ENCODE data around the gene FOXL3.
"Not testable (repeated sequence)": the region's sequence is repeated elsewhere in the genome, so short reads cannot be mapped to it uniquely, and the experiment has no call there.

Gene FOXL3

GRCh38 chr7:296373-296945 lies 6.5 kb downstream of the FOXL3 start:
- Histone ChIP-seq H3K4me1 (ENCODE audit: control extremely low read depth in 1 of 4, control insufficient read depth in 4 of 4, insufficient read depth in 4 of 4, low read length in 3 of 4) (no peaks in the 10 kb centered on the region), H3K27ac (ENCODE audit: insufficient read depth in 1 of 2, low read depth in 1 of 2, low read length in 2 of 2, poor library complexity in 1 of 2, severe bottlenecking in 2 of 2) (no peak overlapping the region), H3K9me3 (ENCODE audit: control extremely low read depth in 1 of 5, control insufficient read depth in 4 of 5, insufficient read depth in 2 of 5, low read depth in 1 of 5, low read length in 4 of 5) (no peaks in the 10 kb centered on the region), H3K27me3 (replicated peaks in 2 of 5; ENCODE audit: control insufficient read depth in 4 of 5, insufficient read depth in 5 of 5, low read length in 4 of 5) (peaks cover 3 to 39% (median 18%) of the 10 kb centered on the region in 5 experiments), H3K36me3 (ENCODE audit: control insufficient read depth in 4 of 4, insufficient read depth in 4 of 4, low read length in 3 of 4) (no peaks in the 10 kb centered on the region), H3K4me3 (ENCODE audit: control insufficient read depth in 1 of 7, extremely low read depth in 1 of 7, insufficient read depth in 4 of 7, low read depth in 2 of 7, low read length in 6 of 7) (no peak overlapping the region)
- POLR2A ChIA-PET, result no interaction called here
- CTCF ChIA-PET, result no interaction called here
- 96% methylated on average over 5 of the region's 20 CpGs for WGBS (ENCODE audit: insufficient coverage)
- DNase-seq, result no peak

GRCh38 chr7:297141-297540 lies 7.2 kb downstream of the FOXL3 start:
- H3K4me3 ChIP-seq (ENCODE audit: control insufficient read depth in 1 of 7, extremely low read depth in 1 of 7, insufficient read depth in 4 of 7, low read depth in 2 of 7, low read length in 6 of 7); H3K4me1 ChIP-seq (ENCODE audit: control extremely low read depth in 1 of 4, control insufficient read depth in 4 of 4, insufficient read depth in 4 of 4, low read length in 3 of 4); H3K36me3 ChIP-seq (ENCODE audit: control insufficient read depth in 4 of 4, insufficient read depth in 4 of 4, low read length in 3 of 4); POLR2A ChIA-PET; DNase-seq; CTCF ChIA-PET; H3K27ac ChIP-seq (ENCODE audit: insufficient read depth in 1 of 2, low read depth in 1 of 2, low read length in 2 of 2, poor library complexity in 1 of 2, severe bottlenecking in 2 of 2); H3K9me3 ChIP-seq (ENCODE audit: control extremely low read depth in 1 of 5, control insufficient read depth in 4 of 5, insufficient read depth in 2 of 5, low read depth in 1 of 5, low read length in 4 of 5): not testable (repeated sequence)
- WGBS (ENCODE audit: insufficient coverage), result 79% methylated on average over 4 of the region's 24 CpGs
- H3K27me3 ChIP-seq (replicated peaks in 2 of 5; ENCODE audit: control insufficient read depth in 4 of 5, insufficient read depth in 5 of 5, low read length in 4 of 5), result peaks cover 3 to 32% (median 17%) of the 10 kb centered on the region in 5 experiments

- ChIA-PET CTCF (interaction anchor here (1.2 kb wide), 1 partner anchor 16 kb away, joined by 3 read pairs; no protein-coding TSS in a partner anchor), POLR2A (no interaction called here)
- no peak overlapping the region for H3K4me3 ChIP-seq (ENCODE audit: control insufficient read depth in 1 of 7, extremely low read depth in 1 of 7, insufficient read depth in 4 of 7, low read depth in 2 of 7, low read length in 6 of 7)
- H3K36me3 ChIP-seq (ENCODE audit: control insufficient read depth in 4 of 4, insufficient read depth in 4 of 4, low read length in 3 of 4), result no peaks in the 10 kb centered on the region
- WGBS (ENCODE audit: insufficient coverage), result 93% methylated on average over 21 of the region's 24 CpGs
- DNase-seq, result no peak
- no peaks in the 10 kb centered on the region for H3K9me3 ChIP-seq (ENCODE audit: control extremely low read depth in 1 of 5, control insufficient read depth in 4 of 5, insufficient read depth in 2 of 5, low read depth in 1 of 5, low read length in 4 of 5)
- no peaks in the 10 kb centered on the region for H3K4me1 ChIP-seq (ENCODE audit: control extremely low read depth in 1 of 4, control insufficient read depth in 4 of 4, insufficient read depth in 4 of 4, low read length in 3 of 4)
- peaks cover 0 to 26% (median 13%) of the 10 kb centered on the region in 5 experiments for H3K27me3 ChIP-seq (replicated peaks in 2 of 5; ENCODE audit: control insufficient read depth in 4 of 5, insufficient read depth in 5 of 5, low read length in 4 of 5)
- H3K27ac ChIP-seq (ENCODE audit: insufficient read depth in 1 of 2, low read depth in 1 of 2, low read length in 2 of 2, poor library complexity in 1 of 2, severe bottlenecking in 2 of 2), result no peak overlapping the region
These were observed 7.8 kb downstream of the FOXL3 start for GRCh38 chr7:297611-298374.

- ChIA-PET POLR2A (no interaction called here), CTCF (interaction anchor here (1.2 kb wide), 1 partner anchor 16 kb away, joined by 3 read pairs; no protein-coding TSS in a partner anchor)
- Histone ChIP-seq H3K27me3 (replicated peaks in 2 of 5; ENCODE audit: control insufficient read depth in 4 of 5, insufficient read depth in 5 of 5, low read length in 4 of 5) (peaks cover 0 to 21% (median 8%) of the 10 kb centered on the region in 5 experiments), H3K9me3 (ENCODE audit: control extremely low read depth in 1 of 5, control insufficient read depth in 4 of 5, insufficient read depth in 2 of 5, low read depth in 1 of 5, low read length in 4 of 5) (no peaks in the 10 kb centered on the region), H3K27ac (ENCODE audit: insufficient read depth in 1 of 2, low read depth in 1 of 2, low read length in 2 of 2, poor library complexity in 1 of 2, severe bottlenecking in 2 of 2) (no peak overlapping the region), H3K36me3 (ENCODE audit: control insufficient read depth in 4 of 4, insufficient read depth in 4 of 4, low read length in 3 of 4) (no peaks in the 10 kb centered on the region), H3K4me1 (ENCODE audit: control extremely low read depth in 1 of 4, control insufficient read depth in 4 of 4, insufficient read depth in 4 of 4, low read length in 3 of 4) (no peaks in the 10 kb centered on the region), H3K4me3 (ENCODE audit: control insufficient read depth in 1 of 7, extremely low read depth in 1 of 7, insufficient read depth in 4 of 7, low read depth in 2 of 7, low read length in 6 of 7) (no peak overlapping the region)
- WGBS (ENCODE audit: insufficient coverage), result 87% methylated on average over 15 of the region's 15 CpGs
- DNase-seq, result no peak
These were observed 8.4 kb downstream of the FOXL3 start for GRCh38 chr7:298375-298702.

GRCh38 chr7:298743-299142 lies 8.8 kb downstream of the FOXL3 start:
- H3K4me3 ChIP-seq (ENCODE audit: control insufficient read depth in 1 of 7, extremely low read depth in 1 of 7, insufficient read depth in 4 of 7, low read depth in 2 of 7, low read length in 6 of 7), result no peak overlapping the region

GRCh38 chr7:299169-299568 lies 9.2 kb downstream of the FOXL3 start:
- Histone ChIP-seq H3K27me3 (replicated peaks in 2 of 5; ENCODE audit: control insufficient read depth in 4 of 5, insufficient read depth in 5 of 5, low read length in 4 of 5) (peaks cover 0 to 12% (median 2%) of the 10 kb centered on the region in 5 experiments), H3K4me3 (ENCODE audit: control insufficient read depth in 1 of 7, extremely low read depth in 1 of 7, insufficient read depth in 4 of 7, low read depth in 2 of 7, low read length in 6 of 7) (no peak overlapping the region), H3K27ac (ENCODE audit: insufficient read depth in 1 of 2, low read depth in 1 of 2, low read length in 2 of 2, poor library complexity in 1 of 2, severe bottlenecking in 2 of 2) (no peak overlapping the region), H3K4me1 (ENCODE audit: control extremely low read depth in 1 of 4, control insufficient read depth in 4 of 4, insufficient read depth in 4 of 4, low read length in 3 of 4) (no peaks in the 10 kb centered on the region), H3K9me3 (ENCODE audit: control extremely low read depth in 1 of 5, control insufficient read depth in 4 of 5, insufficient read depth in 2 of 5, low read depth in 1 of 5, low read length in 4 of 5) (no peaks in the 10 kb centered on the region), H3K36me3 (ENCODE audit: control insufficient read depth in 4 of 4, insufficient read depth in 4 of 4, low read length in 3 of 4) (no peaks in the 10 kb centered on the region)
- ChIA-PET CTCF (interaction anchor here (1.2 kb wide), 1 partner anchor 15 kb away, joined by 3 read pairs; no protein-coding TSS in a partner anchor), POLR2A (no interaction called here)
- 97% methylated on average over 11 of the region's 15 CpGs for WGBS (ENCODE audit: insufficient coverage)
- DNase-seq, result no peak

More at GRCh38 chr7:298743-299142, 8.8 kb downstream of the FOXL3 start:
- no peak for DNase-seq
- no peaks in the 10 kb centered on the region for H3K36me3 ChIP-seq (ENCODE audit: control insufficient read depth in 4 of 4, insufficient read depth in 4 of 4, low read length in 3 of 4)
- ChIA-PET POLR2A (no interaction called here), CTCF (interaction anchor here (1.2 kb wide), 1 partner anchor 15 kb away, joined by 3 read pairs; no protein-coding TSS in a partner anchor)
- no peak overlapping the region for H3K27ac ChIP-seq (ENCODE audit: insufficient read depth in 1 of 2, low read depth in 1 of 2, low read length in 2 of 2, poor library complexity in 1 of 2, severe bottlenecking in 2 of 2)
- H3K9me3 ChIP-seq (ENCODE audit: control extremely low read depth in 1 of 5, control insufficient read depth in 4 of 5, insufficient read depth in 2 of 5, low read depth in 1 of 5, low read length in 4 of 5), result no peaks in the 10 kb centered on the region
- H3K4me1 ChIP-seq (ENCODE audit: control extremely low read depth in 1 of 4, control insufficient read depth in 4 of 4, insufficient read depth in 4 of 4, low read length in 3 of 4), result no peaks in the 10 kb centered on the region
- WGBS (ENCODE audit: insufficient coverage), result 89% methylated on average over 13 of the region's 13 CpGs
- H3K27me3 ChIP-seq (replicated peaks in 2 of 5; ENCODE audit: control insufficient read depth in 4 of 5, insufficient read depth in 5 of 5, low read length in 4 of 5), result peaks cover 0 to 16% (median 4%) of the 10 kb centered on the region in 5 experiments

GRCh38 chr7:299628-300027 lies 9.7 kb downstream of the FOXL3 start:
- no peaks in the 10 kb centered on the region for H3K36me3 ChIP-seq (ENCODE audit: control insufficient read depth in 4 of 4, insufficient read depth in 4 of 4, low read length in 3 of 4)
- CTCF ChIA-PET, result no interaction called here
- H3K27ac ChIP-seq (ENCODE audit: insufficient read depth in 1 of 2, low read depth in 1 of 2, low read length in 2 of 2, poor library complexity in 1 of 2, severe bottlenecking in 2 of 2), result no peak overlapping the region
- H3K4me1 ChIP-seq (ENCODE audit: control extremely low read depth in 1 of 4, control insufficient read depth in 4 of 4, insufficient read depth in 4 of 4, low read length in 3 of 4), result no peaks in the 10 kb centered on the region
- DNase-seq, result no peak
- no peaks in the 10 kb centered on the region for H3K9me3 ChIP-seq (ENCODE audit: control extremely low read depth in 1 of 5, control insufficient read depth in 4 of 5, insufficient read depth in 2 of 5, low read depth in 1 of 5, low read length in 4 of 5)
- peaks cover 0 to 8% (median under 1%) of the 10 kb centered on the region in 5 experiments for H3K27me3 ChIP-seq (replicated peaks in 2 of 5; ENCODE audit: control insufficient read depth in 4 of 5, insufficient read depth in 5 of 5, low read length in 4 of 5)
- POLR2A ChIA-PET, result no interaction called here
- H3K4me3 ChIP-seq (ENCODE audit: control insufficient read depth in 1 of 7, extremely low read depth in 1 of 7, insufficient read depth in 4 of 7, low read depth in 2 of 7, low read length in 6 of 7), result no peak overlapping the region
- WGBS (ENCODE audit: insufficient coverage), result 95% methylated on average over 16 of the region's 16 CpGs

Data from common myeloid progenitor, CD34-positive (primary cell).